H1 (cell line): ENCODE data around the gene GIMAP5. TPM values are rescaled to one million over a fixed set of nuclear protein-coding genes. Genes with fewer than 3 reads are reported as not detected.

Experiments used
- CTCF ChIA-PET: fragments of 300-600 bp; sonication (Branson Sonifier 250); formaldehyde crosslinking; loops from one replicate; lab custom pipeline; 2021; ENCODE audit not compliant: partially characterized antibody; lab: Charles Lee
- POLR2A ChIA-PET: fragments of 300-600 bp; sonication (Branson Sonifier 250); formaldehyde crosslinking; loops from one replicate; lab custom pipeline; 2021; ENCODE audit warnings: inconsistent platforms; ENCODE audit not compliant: partially characterized antibody; lab: Charles Lee
- DNase-seq, 2 experiments: peaks; one replicate each; pipeline versions ENCODE4 v3.0.0 to v3.0.0-alpha.2; 2010 to 2022; ENCODE audit warnings: low spot score in 2 of 2, low read depth in 1 of 2, mixed read lengths in 1 of 2
- FAIRE-seq: peaks from 2 replicates; lab custom pipeline; 2011; peaks lifted over from hg19 to GRCh38; lab: Jason Lieb, UNC
- H2AFZ ChIP-seq: 2 replicates; pipeline ENCODE4 v1.8.1; 2012; ENCODE audit warnings: low read length, inconsistent platforms
- H2AK5ac ChIP-seq: 2 replicates; pipeline ENCODE4 v1.6.1; 2013; ENCODE audit warnings: low read depth, low read length
- H2BK120ac ChIP-seq: replicated peaks from 2 replicates; pipeline ENCODE3; 2013; ENCODE audit warnings: low read depth, low read length, inconsistent platforms
- H2BK12ac ChIP-seq: 2 replicates; pipeline ENCODE4 v1.6.1; 2013; ENCODE audit warnings: low read depth, low read length
- H2BK15ac ChIP-seq: 2 replicates; pipeline ENCODE4 v1.6.1; 2013; ENCODE audit warnings: low read length
- H2BK20ac ChIP-seq: 2 replicates; pipeline ENCODE4 v1.6.1; 2013; ENCODE audit warnings: low read length
- H2BK5ac ChIP-seq: 2 replicates; pipeline ENCODE4 v1.6.1; 2013; ENCODE audit warnings: low read depth, low read length
- H3K14ac ChIP-seq: 2 replicates; pipeline ENCODE4 v1.6.1; 2013; ENCODE audit warnings: inconsistent platforms; ENCODE audit not compliant: insufficient read length
- H3K18ac ChIP-seq: 2 replicates; pipeline ENCODE4 v1.6.1; 2013; ENCODE audit warnings: low read length; ENCODE audit errors: extremely low read depth
- H3K23ac ChIP-seq: 2 replicates; pipeline ENCODE4 v1.6.1; 2013; ENCODE audit warnings: inconsistent platforms; ENCODE audit not compliant: insufficient read length
- H3K23me2 ChIP-seq: 2 replicates; pipeline ENCODE4 v1.6.1; 2013; ENCODE audit warnings: low read depth, low read length
- H3K27ac ChIP-seq: 2 replicates; pipeline ENCODE4 v1.6.1; 2011; ENCODE audit warnings: low read depth, low read length, inconsistent platforms
- H3K27me3 ChIP-seq, 4 experiments: replicated peaks in 1 of 4; 1 replicate in 1 of 4; 2 replicates in 3 of 4; pipeline versions ENCODE4 v1.6.1 to v1.8.1; 2011 to 2013; ENCODE audit warnings: low read length in 3 of 4, mild to moderate bottlenecking in 3 of 4, inconsistent platforms in 2 of 4, mixed read lengths in 2 of 4, moderate library complexity in 1 of 4; ENCODE audit not compliant: control insufficient read depth in 3 of 4, insufficient read depth in 3 of 4; ENCODE audit errors: extremely low read depth in 1 of 4
- H3K36me3 ChIP-seq, 4 experiments: 2 replicates each; pipeline versions ENCODE4 v1.6.1 to v1.8.1; 2011 to 2013; ENCODE audit warnings: mild to moderate bottlenecking in 4 of 4, low read length in 3 of 4, moderate library complexity in 2 of 4, control low read depth in 1 of 4, inconsistent platforms in 1 of 4; ENCODE audit not compliant: insufficient read depth in 4 of 4, control insufficient read depth in 2 of 4
- H3K4ac ChIP-seq: replicated peaks from 2 replicates; pipeline ENCODE3; 2013; ENCODE audit warnings: low read length, low read depth, mixed read lengths, inconsistent platforms; ENCODE audit not compliant: insufficient read length
- H3K4me1 ChIP-seq, 4 experiments: replicated peaks in 1 of 4; 1 replicate in 1 of 4; 2 replicates in 3 of 4; pipeline versions ENCODE4 v1.6.1 to v1.8.1; 2011 to 2013; ENCODE audit warnings: low read length in 3 of 4, inconsistent platforms in 2 of 4, mixed read lengths in 1 of 4; ENCODE audit not compliant: insufficient read depth in 4 of 4, control insufficient read depth in 3 of 4
- H3K4me2 ChIP-seq, 2 experiments: 2 replicates each; pipeline versions ENCODE4 v1.6.1 to v1.8.1; 2011 to 2013; ENCODE audit warnings: low read depth in 2 of 2, low read length in 2 of 2, control low read depth in 1 of 2, inconsistent platforms in 1 of 2, mild to moderate bottlenecking in 1 of 2; ENCODE audit not compliant: insufficient read depth in 1 of 2
- H3K4me3 ChIP-seq, 4 experiments: fragments of 200-600, 300-600 bp in 1 of 4; sonication (generic), shearing (Covaris generic), sonication (Bioruptor Twin) in 1 of 4; 2 replicates each; pipeline versions ENCODE4 v1.5.1 to v1.8.1; 2011 to 2016; ENCODE audit warnings: low read length in 4 of 4, low read depth in 3 of 4, control low read depth in 2 of 4, inconsistent platforms in 2 of 4, mild to moderate bottlenecking in 2 of 4, mixed read lengths in 1 of 4, moderate library complexity in 1 of 4; ENCODE audit not compliant: insufficient read depth in 2 of 4; ENCODE audit errors: extremely low read depth in 1 of 4
- H3K56ac ChIP-seq: replicated peaks from 2 replicates; pipeline ENCODE3; 2013; ENCODE audit warnings: low read depth, mild to moderate bottlenecking, mixed read lengths, low read length, inconsistent platforms; ENCODE audit not compliant: insufficient read length
- H3K79me1 ChIP-seq: 2 replicates; pipeline ENCODE4 v1.6.1; 2013; ENCODE audit warnings: low read depth, low read length, control low read depth
- H3K79me2 ChIP-seq, 2 experiments: 2 replicates each; pipeline versions ENCODE4 v1.6.1 to v1.8.1; 2012 to 2013; ENCODE audit warnings: low read length in 2 of 2, mild to moderate bottlenecking in 2 of 2, inconsistent platforms in 1 of 2; ENCODE audit not compliant: insufficient read depth in 2 of 2, control insufficient read depth in 1 of 2
- H3K9ac ChIP-seq, 4 experiments: replicated peaks in 1 of 4; 1 replicate in 1 of 4; 2 replicates in 3 of 4; pipeline versions ENCODE4 v1.6.1 to v1.8.1; 2011 to 2013; ENCODE audit warnings: low read depth in 3 of 4, low read length in 3 of 4, control low read depth in 2 of 4, mild to moderate bottlenecking in 2 of 4, moderate library complexity in 2 of 4, inconsistent platforms in 1 of 4; ENCODE audit errors: extremely low read depth in 1 of 4
- H3K9me3 ChIP-seq, 2 experiments: 2 replicates each; pipeline versions ENCODE4 v1.6.1 to v1.8.1; 2012 to 2013; ENCODE audit warnings: mild to moderate bottlenecking in 2 of 2, moderate library complexity in 2 of 2, control low read depth in 1 of 2, inconsistent platforms in 1 of 2, low read depth in 1 of 2, low read length in 1 of 2, mixed read lengths in 1 of 2; ENCODE audit not compliant: insufficient read depth in 2 of 2
- H4K20me1 ChIP-seq, 2 experiments: replicated peaks in 1 of 2; 2 replicates each; pipeline versions ENCODE3 to v1.8.1; 2011 to 2013; ENCODE audit warnings: inconsistent platforms in 2 of 2, low read length in 2 of 2, mild to moderate bottlenecking in 1 of 2; ENCODE audit not compliant: insufficient read depth in 2 of 2, control insufficient read depth in 1 of 2
- H4K5ac ChIP-seq: 2 replicates; pipeline ENCODE4 v1.6.1; 2013; ENCODE audit warnings: low read length, low read depth, mixed read lengths, inconsistent platforms; ENCODE audit not compliant: insufficient read length
- H4K8ac ChIP-seq: 2 replicates; pipeline ENCODE4 v1.8.0; 2013; ENCODE audit warnings: mild to moderate bottlenecking, moderate library complexity, low read length, inconsistent platforms; ENCODE audit not compliant: insufficient read depth; ENCODE audit errors: extremely low read depth
- H4K91ac ChIP-seq: replicated peaks from 2 replicates; pipeline ENCODE3; 2013; ENCODE audit warnings: low read length, mixed read lengths, inconsistent platforms; ENCODE audit not compliant: insufficient read length
- BACH1 ChIP-seq: IDR thresholded peaks from 2 replicates; pipeline ENCODE4 v1.6.1; 2012; ENCODE audit warnings: low read length, improper control_type of control experiment
- BRCA1 ChIP-seq: IDR thresholded peaks from 2 replicates; pipeline ENCODE4 v1.6.1; 2012; ENCODE audit warnings: low read depth, low read length, improper control_type of control experiment
- CREB1 ChIP-seq: IDR thresholded peaks from 2 replicates; pipeline ENCODE4 v1.6.1; 2012; ENCODE audit warnings: inconsistent platforms
- CTBP2 ChIP-seq: IDR thresholded peaks from 2 replicates; pipeline ENCODE4 v1.7.0; 2011; ENCODE audit warnings: borderline replicate concordance, mild to moderate bottlenecking, moderate library complexity, mixed read lengths, low read length; ENCODE audit not compliant: insufficient read depth, insufficient read length
- EGR1 ChIP-seq: IDR thresholded peaks from 2 replicates; pipeline ENCODE4 v1.6.1; 2011; ENCODE audit warnings: low read depth, low read length, borderline replicate concordance
- JUND ChIP-seq: IDR thresholded peaks from 2 replicates; pipeline ENCODE4 v1.6.1; 2011; ENCODE audit warnings: mild to moderate bottlenecking, improper control_type of control experiment, low read length
- KDM1A ChIP-seq: fragments of 200-600, 300-600 bp; sonication (generic); IDR thresholded peaks from 2 replicates; pipeline ENCODE4 v1.7.1; 2016; ENCODE audit warnings: mild to moderate bottlenecking, low read length, borderline replicate concordance
- SAP30 ChIP-seq: fragments of 300-600 bp; sonication (generic); IDR thresholded peaks from 2 replicates; pipeline ENCODE4 v1.7.1; 2012; ENCODE audit warnings: low read length, moderate library complexity, mild to moderate bottlenecking, inconsistent platforms; ENCODE audit not compliant: insufficient read depth, insufficient replicate concordance
- SP2 ChIP-seq: IDR thresholded peaks from 2 replicates; pipeline ENCODE4 v1.6.1; 2012; ENCODE audit warnings: mild to moderate bottlenecking, low read length, inconsistent platforms
- SUZ12 ChIP-seq: fragments of 200-600 bp; sonication (generic); IDR thresholded peaks from 2 replicates; pipeline ENCODE4 v1.6.1; 2012; ENCODE audit warnings: mild to moderate bottlenecking, inconsistent platforms, low read length, moderate library complexity, mixed read lengths
- TBP ChIP-seq: IDR thresholded peaks from 2 replicates; pipeline ENCODE4 v1.6.1; 2011; ENCODE audit warnings: low read depth, low read length, improper control_type of control experiment
- WGBS, 2 experiments: shearing (Covaris generic) in 1 of 2; methylation state at CpG; one replicate each; pipeline versions ENCODE4 v1.1.6 to v1.1.7; 2013 to 2015; ENCODE audit warnings: low lambda C conversion rate in 2 of 2, mixed read lengths in 2 of 2, inconsistent platforms in 1 of 2, low coverage in 1 of 2, missing lambda C conversion rate in 1 of 2; ENCODE audit not compliant: insufficient replicate concordance in 2 of 2, insufficient coverage in 1 of 2, insufficient read length in 1 of 2; ENCODE audit errors: extremely low coverage in 1 of 2, missing lambda C conversion rate in 1 of 2; 5-methylcytosine and 5-hydroxymethylcytosine counted together
- polyA plus RNA-seq, 7 experiments: library from polyadenylated mRNA; depleted of rRNA in 3 of 7; stranded (reverse) in 5 of 7; unstranded in 2 of 7; fragments of >200 nt in 5 of 7; fragments of 200-250 nt in 2 of 7; gene quantifications; 1 replicate in 5 of 7; 2 replicates in 1 of 7; 4 replicates in 1 of 7; pipeline versions ENCODE4 v1.2.1 to v1.2.3, GENCODE V29; 2011 to 2013; ENCODE audit warnings: missing spikeins in 2 of 7, mixed read lengths in 2 of 7
- total RNA-seq: library from RNA; stranded (reverse); fragmentation: NEBNext Ultra II Directional; extraction: Animal tissue kit (Norgen Biotek cat#: 25700); gene quantifications from 2 replicates; pipeline ENCODE4 v1.2.1, GENCODE V29; 2021

GIMAP5 gene
- total and polyA plus RNA-seq, 2 of the 8 experiments (the other 6 are each of a cell fraction or from before 2014, with no cell fraction given) = not detected

DNA sequence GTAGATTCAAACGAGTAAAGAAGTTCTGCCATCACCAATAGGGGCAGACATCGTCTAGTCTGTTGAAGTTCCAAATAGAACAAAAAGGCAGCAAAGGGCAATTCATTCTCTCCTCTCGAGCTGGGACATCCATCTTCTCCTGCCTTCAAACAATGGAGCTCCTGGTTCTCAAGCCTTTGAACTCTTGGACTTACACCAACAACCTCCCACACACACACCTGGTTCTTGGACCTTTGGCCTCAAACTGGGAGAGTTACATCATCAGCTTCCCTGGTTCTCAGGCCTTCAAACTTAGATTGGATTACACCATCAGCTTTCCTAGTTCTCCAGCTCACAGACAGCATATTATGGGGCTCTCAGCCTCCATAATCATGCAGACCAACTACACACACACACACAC is 9.8 kb upstream of the GIMAP5 start:
- ChIA-PET POLR2A (no interaction called here), CTCF (interaction anchor here (0.7 to 0.8 kb wide), 3 partner anchors 16 to 283 kb away, joined by 3 to 4 read pairs (median 3); no protein-coding TSS in a partner anchor)
- no peaks in the 10 kb centered on the region for H3K23me2 ChIP-seq
- no peak overlapping the region for H3K56ac ChIP-seq
- H3K36me3 ChIP-seq = no peaks in the 10 kb centered on the region
- no peaks in the 10 kb centered on the region for H3K79me2 ChIP-seq
- no peak for DNase-seq
- H4K8ac ChIP-seq = no peak overlapping the region
- no peak overlapping the region for H4K91ac ChIP-seq
- H3K23ac ChIP-seq = no peak overlapping the region
- no peak overlapping the region for H2BK15ac ChIP-seq
- no peaks in the 10 kb centered on the region for H3K79me1 ChIP-seq
- no peak overlapping the region for H3K4me3 ChIP-seq
- no peak overlapping the region for H3K18ac ChIP-seq
- H3K9me3 ChIP-seq = peaks cover 8% of the 10 kb centered on the region in 2 experiments; a peak in 2 of 4 replicates
- H3K4ac ChIP-seq = no peak overlapping the region
- no peaks in the 10 kb centered on the region for H3K4me1 ChIP-seq
- H2BK120ac ChIP-seq = no peak overlapping the region
- H3K4me2 ChIP-seq = no peak overlapping the region
- WGBS, 2 experiments = 85% methylated on average over 3 of the region's 3 CpGs; no CpG with 5 or more reads in 1 of the 2 experiments
- TF ChIP-seq SP2 (no peak), BRCA1 (no peak), SUZ12 (no peak), JUND (no peak), TBP (no peak), CTBP2 (no peak), SAP30 (no peak), BACH1 (no peak), CREB1 (no peak), KDM1A (no peak), EGR1 (no peak)
- TF ChIP-seq, all 59 proteins: peak for 0
- H3K14ac ChIP-seq = no peak overlapping the region
- no peak for FAIRE-seq
- no peak overlapping the region for H2BK20ac ChIP-seq
- no peaks in the 10 kb centered on the region for H4K20me1 ChIP-seq
- no peak overlapping the region for H4K5ac ChIP-seq
- H3K9ac ChIP-seq = no peak overlapping the region
- no peak overlapping the region for H2AK5ac ChIP-seq
- H3K27me3 ChIP-seq = peaks cover 13 to 33% (median 25%) of the 10 kb centered on the region in 4 experiments
- no peak overlapping the region for H2AFZ ChIP-seq
- no peak overlapping the region for H2BK5ac ChIP-seq
- H2BK12ac ChIP-seq = no peak overlapping the region
- H3K27ac ChIP-seq = no peak overlapping the region
